NCI-H2196 (cell line): Measurements from ENCODE around the gene APBB2.

Experiments used
- DNase-seq: peaks from one replicate; lab custom pipeline; 2025; ENCODE audit not compliant: unreplicated experiment; lab: John Stamatoyannopoulos, UW

The APBB2 gene

GRCh38 chr4:40875507-40876150, 338.7 kb downstream of the APBB2 start:
- no peak for DNase-seq

- DNase-seq = no peak
Measured at GRCh38 chr4:40874901-40875300, 339.4 kb downstream of the APBB2 start.

GRCh38 chr4:40874331-40874730, 340.0 kb downstream of the APBB2 start:
- DNase-seq = no peak

GRCh38 chr4:40871695-40872250, 342.6 kb downstream of the APBB2 start:
- DNase-seq = no peak

GRCh38 chr4:40870150-40870549, 344.2 kb downstream of the APBB2 start:
- DNase-seq = no peak

GRCh38 chr4:40865696-40866095, 348.6 kb downstream of the APBB2 start:
- no peak for DNase-seq

- DNase-seq = no peak
Measured at GRCh38 chr4:40864531-40864930, 349.8 kb downstream of the APBB2 start.

- no peak for DNase-seq
Measured at GRCh38 chr4:40858962-40859361, 355.4 kb downstream of the APBB2 start.

- DNase-seq = peak; percentile 16
Measured at GRCh38 chr4:40857956-40858355, 356.4 kb downstream of the APBB2 start.

- DNase-seq = peak; percentile 94
Measured at GRCh38 chr4:40856840-40857362, 357.4 kb downstream of the APBB2 start.

GRCh38 chr4:40856277-40856839, 358.0 kb downstream of the APBB2 start:
- DNase-seq = no peak

- DNase-seq = no peak
Measured at GRCh38 chr4:40850496-40850895, 363.8 kb downstream of the APBB2 start.

GRCh38 chr4:40848940-40849339, 365.4 kb downstream of the APBB2 start:
- no peak for DNase-seq

GRCh38 chr4:40848251-40848650, 366.1 kb downstream of the APBB2 start:
- peak; percentile 77 for DNase-seq

- DNase-seq = no peak
Measured at GRCh38 chr4:40846532-40846931, 367.8 kb downstream of the APBB2 start.

GRCh38 chr4:40845154-40845835, 369.0 kb downstream of the APBB2 start:
- no peak for DNase-seq

- DNase-seq = no peak
Measured at GRCh38 chr4:40844261-40844660, 370.1 kb downstream of the APBB2 start.

- DNase-seq = no peak
Measured at GRCh38 chr4:40843696-40844095, 370.6 kb downstream of the APBB2 start.

GRCh38 chr4:40842725-40843423, 371.5 kb downstream of the APBB2 start:
- DNase-seq = peak; percentile 60

GRCh38 chr4:40842318-40842717, 372.0 kb downstream of the APBB2 start:
- DNase-seq = peak; percentile 59

- DNase-seq = peak; percentile 89
Measured at GRCh38 chr4:40840985-40841571, 373.3 kb downstream of the APBB2 start.
